SK-N-SH (cell line): Measurements from ENCODE around the gene NEAT1. TPM values are rescaled to one million over a fixed set of nuclear protein-coding genes. Genes with fewer than 3 reads are reported as not detected.

Experiments used
- CTCF ChIA-PET: fragments of 300-600, 350-600 bp; formaldehyde crosslinking; extraction: SDS; loops from one replicate; lab custom pipeline; 2021; lab: Yijun Ruan, JAX
- POLR2A ChIA-PET: fragments of 350-600 bp; sonication (Branson Sonifier 250); formaldehyde crosslinking; extraction: SDS; loops from one replicate; lab custom pipeline; 2020; ENCODE audit warnings: antibody characterized with exemption, inconsistent platforms; lab: Yijun Ruan, JAX
- DNase-seq: peaks from one replicate; pipeline ENCODE4 v3.0.0; 2012
- H2AFZ ChIP-seq: fragments of 200-600 bp; sonication (generic); 2 replicates; pipeline ENCODE4 v1.8.1; 2016; ENCODE audit warnings: antibody characterized with exemption, mild to moderate bottlenecking, low read depth
- H3F3A ChIP-seq: fragments of 200-600 bp; sonication (generic); replicated peaks from 2 replicates; pipeline ENCODE3; 2016; ENCODE audit warnings: antibody characterized with exemption, mild to moderate bottlenecking; ENCODE audit not compliant: insufficient read depth
- H3K27ac ChIP-seq, 2 experiments: fragments of 200-500 bp in 1 of 2; fragments of 200-600 bp in 1 of 2; sonication (Bioruptor generic) in 1 of 2; sonication (generic), shearing (Covaris generic) in 1 of 2; 2 replicates each; pipeline versions ENCODE4 v1.5.1 to v1.6.1; 2014 to 2016; ENCODE audit warnings: low read depth in 2 of 2, inconsistent platforms in 1 of 2, low read length in 1 of 2, mild to moderate bottlenecking in 1 of 2, mixed read lengths in 1 of 2
- H3K27me3 ChIP-seq: fragments of 200-600 bp; sonication (generic), shearing (Covaris generic); 2 replicates; pipeline ENCODE4 v1.6.1; 2016; ENCODE audit warnings: mixed run types; ENCODE audit not compliant: insufficient read depth
- H3K36me3 ChIP-seq, 2 experiments: fragments of 200-500 bp in 1 of 2; fragments of 200-600 bp in 1 of 2; sonication (Bioruptor generic) in 1 of 2; sonication (generic) in 1 of 2; replicated peaks in 1 of 2; 2 replicates each; pipeline versions ENCODE3 to v1.5.1; 2014 to 2016; ENCODE audit warnings: low read length in 1 of 2, mild to moderate bottlenecking in 1 of 2; ENCODE audit not compliant: insufficient read depth in 2 of 2, control insufficient read depth in 1 of 2
- H3K4me1 ChIP-seq, 2 experiments: fragments of 200-500 bp in 1 of 2; fragments of 200-600 bp in 1 of 2; sonication (Bioruptor generic) in 1 of 2; sonication (generic), shearing (Covaris generic) in 1 of 2; 2 replicates each; pipeline versions ENCODE4 v1.5.1 to v1.6.1; 2014 to 2016; ENCODE audit warnings: low read depth in 1 of 2, low read length in 1 of 2, mixed run types in 1 of 2; ENCODE audit not compliant: insufficient read depth in 2 of 2, control insufficient read depth in 1 of 2
- H3K4me2 ChIP-seq: fragments of 200-600 bp; sonication (generic), shearing (Covaris generic); 2 replicates; pipeline ENCODE4 v1.6.1; 2017; ENCODE audit warnings: mixed run types
- H3K4me3 ChIP-seq, 2 experiments: fragments of 200-500 bp in 1 of 2; fragments of 200-600 bp in 1 of 2; sonication (Bioruptor generic) in 1 of 2; sonication (generic), shearing (Covaris generic) in 1 of 2; 2 replicates each; pipeline versions ENCODE4 v1.5.1 to v1.8.1; 2014 to 2016; ENCODE audit warnings: low read depth in 2 of 2, inconsistent platforms in 1 of 2, low read length in 1 of 2, mild to moderate bottlenecking in 1 of 2, mixed read lengths in 1 of 2, moderate library complexity in 1 of 2
- H3K79me2 ChIP-seq: fragments of 200-600 bp; sonication (generic); 2 replicates; pipeline ENCODE4 v1.8.1; 2017; ENCODE audit warnings: mild to moderate bottlenecking; ENCODE audit not compliant: insufficient read depth
- H3K9ac ChIP-seq: fragments of 200-600 bp; sonication (generic); 2 replicates; pipeline ENCODE4 v1.6.1; 2017; ENCODE audit warnings: mixed run types
- H3K9me2 ChIP-seq: fragments of 200-600 bp; sonication (generic); 2 replicates; pipeline ENCODE4 v1.6.1; 2017; ENCODE audit warnings: mixed run types
- H3K9me3 ChIP-seq: fragments of 200-600 bp; sonication (generic); 2 replicates; pipeline ENCODE4 v1.6.1; 2017; ENCODE audit warnings: mixed run types, mild to moderate bottlenecking, moderate library complexity
- H4K20me1 ChIP-seq: fragments of 200-600 bp; sonication (generic); 2 replicates; pipeline ENCODE4 v1.6.1; 2017; ENCODE audit warnings: mild to moderate bottlenecking, mixed run types; ENCODE audit not compliant: insufficient read depth
- ELF1 ChIP-seq: IDR thresholded peaks from 2 replicates; pipeline ENCODE4 v1.4.0; 2012
- EP300 ChIP-seq, 2 experiments: IDR thresholded peaks; 2 replicates each; pipeline versions ENCODE4 v1.4.0 to v1.6.1; 2012; ENCODE audit warnings: borderline replicate concordance in 1 of 2, low read depth in 1 of 2, low read length in 1 of 2
- GABPA ChIP-seq: IDR thresholded peaks from 2 replicates; pipeline ENCODE4 v1.4.0; 2012; ENCODE audit warnings: low read depth, mild to moderate bottlenecking
- JUND ChIP-seq: IDR thresholded peaks from 2 replicates; pipeline ENCODE4 v1.4.0; 2012
- MAX ChIP-seq: IDR thresholded peaks from 2 replicates; pipeline ENCODE4 v1.4.0; 2012; ENCODE audit warnings: low read depth
- MXI1 ChIP-seq: IDR thresholded peaks from 2 replicates; pipeline ENCODE4 v1.6.1; 2012; ENCODE audit warnings: mild to moderate bottlenecking, low read depth, low read length, improper control_type of control experiment
- RCOR1 ChIP-seq: fragments of 150-350 bp; IDR thresholded peaks from 2 replicates; pipeline ENCODE4 v1.6.1; 2017; ENCODE audit warnings: antibody characterized with exemption, low read length
- REST ChIP-seq: IDR thresholded peaks from 2 replicates; pipeline ENCODE4 v1.6.1; 2012; ENCODE audit warnings: mild to moderate bottlenecking, low read depth, low read length, moderate library complexity
- TEAD4 ChIP-seq: IDR thresholded peaks from 2 replicates; pipeline ENCODE4 v1.4.0; 2012; ENCODE audit warnings: mild to moderate bottlenecking, borderline replicate concordance; ENCODE audit not compliant: insufficient read depth
- ZBTB33 ChIP-seq: IDR thresholded peaks from 2 replicates; pipeline ENCODE4 v1.4.0; 2012; ENCODE audit warnings: low read depth, borderline replicate concordance
- WGBS: methylation state at CpG from one replicate; pipeline ENCODE4 v1.1.6; 2017; ENCODE audit warnings: low lambda C conversion rate; 5-methylcytosine and 5-hydroxymethylcytosine counted together
- polyA plus RNA-seq, 3 experiments: library from polyadenylated mRNA; depleted of rRNA; stranded (reverse); fragments of >200 nt; gene quantifications; 2 replicates each; pipeline ENCODE4 v1.2.3, GENCODE V29; 2012

Gene NEAT1
- polyA plus RNA-seq, 1 of the 3 experiments (the other 2 are of a cell fraction) = 435 TPM

- 0 out of 2 replicates have a peak, but pooled peaks cover 3% of the 10 kb centered on the region for H4K20me1 ChIP-seq
- no peak for DNase-seq
- 95% methylated on average over 14 of the region's 15 CpGs for WGBS
Measured at GRCh38 chr11:65395961-65396530, 26.6 kb upstream of the NEAT1 start.

More at GRCh38 chr11:65395961-65396530, 26.6 kb upstream of the NEAT1 start:
- CTCF ChIA-PET = interaction anchor here (0.8 to 7.0 kb wide), 2 partner anchors 20 to 43 kb away, joined by 4 to 40 read pairs; no protein-coding TSS in a partner anchor
- Histone ChIP-seq H2AFZ (no peak overlapping the region), H3F3A (no peaks in the 10 kb centered on the region), H3K4me2 (no peak overlapping the region), H3K4me1 (peaks cover 0 to 15% of the 10 kb centered on the region in 2 experiments; a peak in 1 of 4 replicates), H3K79me2 (peaks cover 23% of the 10 kb centered on the region), H3K9me3 (no peaks in the 10 kb centered on the region), H3K4me3 (no peak overlapping the region), H3K27me3 (no peaks in the 10 kb centered on the region), H3K9ac (no peak overlapping the region), H3K27ac (no peak overlapping the region), H3K9me2 (no peaks in the 10 kb centered on the region), H3K36me3 (peaks cover 0 to 35% of the 10 kb centered on the region in 2 experiments)
- POLR2A ChIA-PET = no interaction called here
- TF ChIP-seq RCOR1 (no peak), JUND (no peak), GABPA (no peak), ZBTB33 (no peak), EP300 (IDR thresholded peaks at IDR 0.05; ENCODE audit: borderline replicate concordance in 1 of 2, low read depth in 1 of 2, low read length in 1 of 2) (no peak), REST (no peak), MAX (no peak), MXI1 (no peak), ELF1 (no peak), TEAD4 (no peak)
